ENCODE results near the gene ARHGEF3.
"Not testable (repeated sequence)": the region's sequence is repeated elsewhere in the genome, so short reads cannot be mapped to it uniquely, and the experiment has no call there.

ARHGEF3 gene

DNA sequence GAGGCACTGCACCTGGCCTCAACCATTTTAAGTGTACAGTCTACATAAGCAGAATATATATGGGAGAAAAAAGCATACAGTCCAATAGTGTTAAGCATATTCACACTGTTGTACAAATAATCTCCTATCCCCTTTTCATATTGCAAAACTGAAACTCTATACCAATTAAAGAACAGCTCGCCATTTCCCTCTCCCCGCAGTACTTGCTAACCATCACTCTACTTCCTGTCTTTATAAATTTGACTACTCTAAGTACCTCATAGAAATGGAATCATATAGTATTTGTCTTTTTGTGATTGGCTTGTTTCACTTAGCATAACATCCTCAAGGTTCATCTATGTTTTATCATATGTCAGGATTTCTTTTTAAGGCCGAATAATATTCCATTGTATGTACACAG is 97.0 kb downstream of the ARHGEF3 start:
- no peak for ATAC-seq
- no peaks in the 10 kb centered on the region for H3K9me3 Mint-ChIP-seq
- H3K27ac Mint-ChIP-seq = peak overlapping the region; percentile 0
- H3K4me3 Mint-ChIP-seq = no peak overlapping the region
- no peaks in the 10 kb centered on the region for H3K36me3 Mint-ChIP-seq
- H3K27me3 Mint-ChIP-seq = no peaks in the 10 kb centered on the region
- peaks cover 10% of the 10 kb centered on the region for H3K4me1 Mint-ChIP-seq

DNA sequence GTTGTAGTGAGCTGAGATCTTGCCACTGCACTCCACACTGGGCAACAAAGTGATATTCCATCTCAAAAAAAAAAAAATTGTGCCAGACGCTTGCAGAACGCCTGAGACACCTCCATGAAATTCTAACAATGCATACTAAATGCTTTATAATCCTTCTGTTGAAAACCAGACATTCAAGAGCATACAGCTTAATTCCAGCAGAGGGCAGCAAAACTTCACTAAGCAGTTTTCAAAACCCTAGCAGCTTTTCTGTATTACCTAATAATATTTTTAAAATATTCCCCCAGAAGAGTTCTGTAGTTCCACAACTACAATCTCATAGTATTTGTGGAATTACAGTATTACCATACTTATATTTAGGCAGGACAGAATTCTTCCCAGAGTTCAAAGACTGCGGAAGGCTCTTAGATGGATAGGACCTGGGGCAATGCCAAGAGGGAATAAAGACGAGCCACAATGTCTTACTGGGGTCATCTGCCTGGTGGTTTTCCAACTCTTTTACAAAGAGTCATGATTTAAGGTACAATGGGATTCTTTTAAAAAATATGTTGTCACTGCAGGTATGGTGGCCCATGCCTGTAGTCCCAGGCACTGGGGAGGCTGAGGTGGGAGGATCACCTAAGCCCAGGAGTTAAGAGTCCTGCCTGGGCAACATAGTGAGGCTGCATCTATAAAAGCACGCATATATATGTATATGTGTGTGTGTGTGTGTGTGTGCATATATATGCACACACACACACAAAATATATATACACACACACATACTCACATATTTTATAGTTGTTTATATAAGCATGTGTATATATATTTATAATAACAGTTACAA is 99.0 kb downstream of the ARHGEF3 start:
- ATAC-seq = no peak
- peaks cover 10% of the 10 kb centered on the region for H3K4me1 Mint-ChIP-seq
- no peaks in the 10 kb centered on the region for H3K36me3 Mint-ChIP-seq

DNA sequence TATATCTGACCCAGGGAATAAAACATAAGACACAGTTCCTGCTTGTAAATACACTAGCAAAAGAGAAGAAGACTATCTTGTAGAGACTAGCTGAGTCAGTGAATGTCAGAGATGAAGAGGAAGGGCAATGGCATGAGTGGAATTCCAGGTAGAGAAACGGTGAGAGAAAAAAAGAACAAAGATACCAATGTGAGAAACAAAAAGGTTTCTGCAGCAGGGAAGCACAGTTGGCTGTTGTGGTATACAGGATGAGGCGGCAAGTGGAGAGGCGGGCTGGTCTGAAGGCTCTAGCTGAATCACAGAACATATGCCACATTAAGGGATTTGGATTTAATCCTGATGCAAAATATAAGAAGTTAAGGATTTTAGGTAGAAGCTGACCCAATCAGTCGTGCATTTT is 101.6 kb downstream of the ARHGEF3 start:
- H3K27ac Mint-ChIP-seq = no peak overlapping the region
- H3K4me1 Mint-ChIP-seq = peaks cover 8% of the 10 kb centered on the region
- no peaks in the 10 kb centered on the region for H3K36me3 Mint-ChIP-seq
- H3K27me3 Mint-ChIP-seq = no peaks in the 10 kb centered on the region
- no peaks in the 10 kb centered on the region for H3K9me3 Mint-ChIP-seq
- H3K4me3 Mint-ChIP-seq = no peak overlapping the region
- ATAC-seq = no peak

More for the DNA sequence above, 99.0 kb downstream of the ARHGEF3 start:
- no peaks in the 10 kb centered on the region for H3K9me3 Mint-ChIP-seq
- no peak overlapping the region for H3K27ac Mint-ChIP-seq
- no peak overlapping the region for H3K4me3 Mint-ChIP-seq
- no peaks in the 10 kb centered on the region for H3K27me3 Mint-ChIP-seq

DNA sequence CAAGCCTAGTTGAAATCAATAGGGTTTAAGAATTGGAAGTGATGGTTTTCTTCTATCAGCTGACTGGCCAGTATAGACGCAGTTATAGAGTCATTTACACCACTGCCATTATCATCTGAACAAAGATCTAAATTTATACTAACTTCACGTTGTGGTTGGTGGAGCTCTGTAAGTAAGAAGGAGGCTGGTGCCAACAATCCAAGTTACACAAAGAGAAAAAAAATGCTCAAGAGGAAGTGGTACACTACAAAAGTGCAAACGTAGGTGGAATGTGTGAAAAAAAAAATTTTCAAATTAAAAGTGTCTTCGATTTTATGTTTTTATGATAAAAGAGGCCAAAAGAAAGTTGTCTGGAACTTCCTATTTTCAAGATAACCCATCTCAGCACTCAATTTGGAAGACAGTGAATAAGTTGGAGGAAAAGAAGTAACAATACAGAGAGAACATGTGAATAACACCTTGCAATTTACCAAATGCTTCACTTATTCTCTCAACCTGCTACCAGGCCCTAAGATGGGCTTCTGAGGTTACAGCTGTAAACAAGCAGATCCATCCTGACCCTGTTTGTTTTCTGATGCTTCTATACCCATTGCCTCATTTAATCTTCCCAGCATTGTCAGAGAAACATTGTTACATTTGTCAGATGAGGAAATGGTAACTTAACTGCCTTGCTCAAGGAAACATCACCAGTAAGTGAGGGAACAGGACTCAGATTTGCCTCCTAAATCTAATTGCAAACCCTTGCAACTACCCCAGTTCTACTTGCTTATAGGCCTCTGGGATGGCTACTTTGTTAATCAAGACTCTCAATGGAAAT is 106.7 kb downstream of the ARHGEF3 start:
- Mint-ChIP-seq H3K4me1 (peaks cover 16% of the 10 kb centered on the region), H3K27ac (no peak overlapping the region), H3K36me3 (no peaks in the 10 kb centered on the region), H3K27me3 (no peaks in the 10 kb centered on the region), H3K9me3 (no peaks in the 10 kb centered on the region), H3K4me3 (no peak overlapping the region)
- no peak for ATAC-seq

DNA sequence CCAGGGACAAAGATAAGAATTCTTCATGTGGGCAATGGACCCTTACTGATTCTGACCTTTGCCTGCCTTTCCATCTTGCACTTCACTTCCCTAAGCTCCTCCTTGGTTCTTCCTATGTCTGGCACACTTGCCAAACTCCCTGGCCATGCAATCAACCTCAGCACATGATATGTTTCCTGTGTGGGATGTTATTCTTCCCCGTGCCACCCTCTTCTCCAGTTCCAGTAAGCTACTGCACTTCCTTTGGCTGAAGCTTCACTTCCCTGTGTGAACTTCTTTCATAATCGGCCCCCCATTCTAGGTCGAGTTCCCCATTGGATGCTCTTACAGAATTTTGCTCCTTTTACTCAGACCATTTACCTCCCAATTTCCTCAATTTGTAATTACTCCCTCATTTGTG is 108.0 kb downstream of the ARHGEF3 start:
- no peak overlapping the region for H3K4me3 Mint-ChIP-seq
- H3K9me3 Mint-ChIP-seq = no peaks in the 10 kb centered on the region
- peaks cover 17% of the 10 kb centered on the region for H3K4me1 Mint-ChIP-seq
- H3K27me3 Mint-ChIP-seq = no peaks in the 10 kb centered on the region
- no peak overlapping the region for H3K27ac Mint-ChIP-seq
- H3K36me3 Mint-ChIP-seq = no peaks in the 10 kb centered on the region
- ATAC-seq = no peak

DNA sequence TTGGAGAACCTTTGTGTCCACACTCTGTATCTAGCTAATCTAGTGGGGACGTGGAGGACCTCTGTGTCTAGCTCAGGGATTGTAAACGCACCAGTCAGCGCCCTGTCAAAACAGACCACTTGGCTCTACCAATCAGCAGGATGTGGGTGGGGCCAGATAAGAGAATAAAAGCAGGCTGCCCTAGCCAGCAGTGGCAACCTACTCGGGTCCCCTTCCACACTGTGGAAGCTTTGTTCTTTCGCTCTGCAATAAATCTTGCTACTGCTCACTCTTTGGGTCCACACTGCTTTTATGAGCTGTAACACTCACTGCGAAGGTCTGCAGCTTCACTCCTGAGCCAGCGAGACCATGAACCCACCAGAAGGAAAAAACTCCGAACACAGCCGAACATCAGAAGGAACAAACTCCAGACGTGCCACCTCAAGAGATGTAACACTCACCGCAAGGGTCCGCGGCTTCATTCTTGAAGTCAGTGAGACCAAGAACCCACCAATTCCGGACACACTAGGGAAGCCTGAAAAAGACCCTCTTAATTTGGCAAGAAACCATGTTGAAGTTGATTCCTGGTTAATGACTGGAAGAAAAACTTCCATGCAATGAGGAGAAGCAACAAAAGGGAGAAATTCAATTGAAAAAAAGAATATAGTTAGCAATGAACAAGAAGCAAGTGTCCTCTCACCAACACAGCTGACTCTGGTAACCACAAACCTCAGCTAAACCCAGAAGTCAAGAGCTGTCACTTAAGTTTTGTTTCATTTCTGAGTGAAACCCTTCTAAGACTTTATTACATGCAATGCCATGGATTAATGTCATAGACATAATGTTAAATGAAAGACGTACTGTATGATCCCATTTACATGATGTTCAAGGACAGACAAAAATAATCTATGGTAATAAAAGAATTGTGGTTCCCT is 109.0 kb downstream of the ARHGEF3 start:
- ATAC-seq, H3K27me3 Mint-ChIP-seq, H3K4me3 Mint-ChIP-seq, H3K27ac Mint-ChIP-seq, H3K9me3 Mint-ChIP-seq, H3K36me3 Mint-ChIP-seq: not testable (repeated sequence)
- H3K4me1 Mint-ChIP-seq = peaks cover 27% of the 10 kb centered on the region

DNA sequence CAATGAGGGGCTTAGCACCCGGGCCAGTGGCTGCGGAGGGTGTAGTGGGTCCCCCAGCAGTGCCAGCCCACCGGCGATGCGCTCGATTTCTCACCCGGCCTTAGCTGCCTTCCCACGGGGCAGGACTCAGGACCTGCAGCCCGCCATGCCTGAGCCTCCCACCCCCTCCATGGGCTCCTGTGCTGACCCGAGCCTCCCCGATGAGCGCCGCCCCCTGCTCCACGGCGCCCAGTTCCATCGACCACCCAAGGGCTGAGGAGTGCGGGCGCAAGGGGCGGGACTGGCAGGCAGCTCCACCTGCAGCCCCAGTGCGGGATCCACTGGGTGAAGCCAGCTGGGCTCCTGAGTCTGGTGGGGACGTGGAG is 109.8 kb downstream of the ARHGEF3 start:
- H3K4me3 Mint-ChIP-seq, H3K9me3 Mint-ChIP-seq, H3K36me3 Mint-ChIP-seq, H3K27me3 Mint-ChIP-seq, ATAC-seq, H3K27ac Mint-ChIP-seq: not testable (repeated sequence)
- H3K4me1 Mint-ChIP-seq = peaks cover 28% of the 10 kb centered on the region

DNA sequence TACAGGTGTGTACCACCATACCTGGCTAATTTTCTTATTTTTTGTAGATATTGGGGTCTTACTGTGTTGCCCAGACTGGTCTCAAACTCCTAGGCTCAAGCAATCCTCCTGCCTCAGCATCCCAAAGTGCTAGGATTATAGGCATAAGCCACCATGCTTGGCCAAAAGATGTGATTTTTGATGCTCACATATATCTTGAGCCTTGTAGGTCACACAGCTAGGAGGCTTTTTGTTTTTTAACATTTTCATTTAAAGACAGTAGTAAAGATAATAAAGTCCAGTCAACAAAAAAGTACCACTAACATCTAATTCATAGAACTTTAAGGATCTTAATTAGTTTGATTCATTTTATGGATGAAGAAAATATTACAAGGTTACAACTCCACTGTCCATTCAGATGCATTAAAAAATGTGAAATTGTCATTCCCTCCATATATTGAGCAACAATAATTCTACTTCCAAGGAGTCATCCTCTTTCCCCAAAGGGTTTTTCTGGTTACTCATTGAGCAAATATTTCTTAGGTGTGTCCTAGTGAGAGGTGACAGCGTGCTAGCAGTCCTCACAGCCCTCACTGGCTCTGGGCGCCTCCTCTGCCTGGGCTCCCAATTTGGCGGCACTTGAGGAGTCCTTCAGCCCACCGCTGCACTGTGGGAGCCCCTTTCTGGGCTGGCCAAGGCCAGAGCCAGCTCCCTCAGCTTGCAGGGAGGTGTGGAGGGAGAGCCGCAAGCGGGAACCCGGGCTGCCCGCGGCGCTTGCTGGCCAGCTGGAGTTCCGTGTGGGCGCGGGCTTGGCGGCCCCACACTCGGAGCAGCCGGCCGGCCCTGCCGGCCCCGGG is 110.4 kb downstream of the ARHGEF3 start:
- no peak overlapping the region for H3K27ac Mint-ChIP-seq
- no peak overlapping the region for H3K4me3 Mint-ChIP-seq
- H3K27me3 Mint-ChIP-seq = no peaks in the 10 kb centered on the region
- no peaks in the 10 kb centered on the region for H3K36me3 Mint-ChIP-seq
- no peak for ATAC-seq
- H3K4me1 Mint-ChIP-seq = peaks cover 28% of the 10 kb centered on the region
- no peaks in the 10 kb centered on the region for H3K9me3 Mint-ChIP-seq

DNA sequence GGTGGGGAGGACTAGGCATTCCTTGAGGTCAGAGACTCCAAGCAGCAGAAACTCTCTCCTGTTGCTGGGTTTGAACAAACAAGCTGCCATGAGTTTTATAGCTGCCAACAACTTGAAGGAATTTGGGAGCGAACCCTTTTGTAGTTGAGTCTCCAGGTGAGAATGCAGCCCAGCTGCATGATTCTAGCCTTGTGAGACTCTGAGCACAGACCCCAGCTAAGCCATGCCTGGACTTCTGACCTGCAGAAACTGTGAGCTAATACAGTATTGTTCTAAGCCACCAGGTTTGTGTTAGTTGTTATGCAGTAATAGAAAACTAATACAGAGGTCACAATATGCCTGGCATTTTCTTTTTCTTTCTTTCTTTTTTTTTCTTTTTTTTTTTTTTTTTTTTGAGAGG is 112.4 kb downstream of the ARHGEF3 start:
- no peaks in the 10 kb centered on the region for H3K9me3 Mint-ChIP-seq
- ATAC-seq = no peak
- H3K27me3 Mint-ChIP-seq = no peaks in the 10 kb centered on the region
- no peaks in the 10 kb centered on the region for H3K36me3 Mint-ChIP-seq
- no peak overlapping the region for H3K4me3 Mint-ChIP-seq
- H3K4me1 Mint-ChIP-seq = peaks cover 28% of the 10 kb centered on the region
- H3K27ac Mint-ChIP-seq = no peak overlapping the region

DNA sequence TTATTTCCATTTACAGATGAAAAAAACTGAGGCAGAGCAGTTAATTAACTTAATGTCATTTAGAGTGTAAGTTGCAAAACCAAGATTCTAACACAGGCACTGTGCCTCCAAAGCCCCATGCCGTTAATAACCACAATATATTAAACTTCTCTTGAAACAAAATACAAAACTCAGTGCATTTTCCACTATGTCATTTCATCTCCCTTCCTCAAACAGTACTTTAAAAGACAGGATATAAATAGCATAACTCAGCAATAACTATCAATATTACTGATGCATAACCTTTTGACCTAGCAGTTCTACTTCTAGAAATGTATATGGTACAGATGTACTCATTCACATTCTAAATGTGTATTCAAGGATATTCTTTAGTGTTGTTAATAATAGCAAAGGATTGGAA is 113.6 kb downstream of the ARHGEF3 start:
- H3K36me3 Mint-ChIP-seq = no peaks in the 10 kb centered on the region

DNA sequence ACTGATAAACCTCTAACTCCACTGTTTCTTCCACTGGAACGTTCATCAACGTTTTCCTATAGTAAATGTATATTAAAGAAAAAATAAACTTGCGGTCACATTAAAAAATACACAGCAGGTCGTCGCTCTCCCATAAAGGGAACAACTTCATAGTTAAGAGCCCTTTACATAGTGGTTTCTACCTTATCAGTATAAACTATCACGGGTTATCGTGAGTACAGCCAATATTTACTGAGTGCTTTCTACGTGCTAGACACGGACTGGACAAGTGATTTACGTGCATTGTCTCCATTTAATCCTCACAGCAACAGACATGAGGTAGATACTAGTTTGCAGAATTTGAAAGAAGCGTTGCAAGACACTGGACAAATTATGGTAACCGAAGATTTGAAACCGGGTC is 117.7 kb downstream of the ARHGEF3 start:
- H3K9me3 Mint-ChIP-seq = no peaks in the 10 kb centered on the region
- H3K27me3 Mint-ChIP-seq = no peaks in the 10 kb centered on the region
- H3K4me3 Mint-ChIP-seq = peak overlapping the region; percentile 98
- no peak for ATAC-seq
- peaks cover 13% of the 10 kb centered on the region for H3K36me3 Mint-ChIP-seq
- H3K4me1 Mint-ChIP-seq = peaks cover 37% of the 10 kb centered on the region
- peak overlapping the region; percentile 93 for H3K27ac Mint-ChIP-seq

More for the DNA sequence above, 113.6 kb downstream of the ARHGEF3 start:
- peak overlapping the region; percentile 58 for H3K27ac Mint-ChIP-seq
- no peaks in the 10 kb centered on the region for H3K27me3 Mint-ChIP-seq
- no peak overlapping the region for H3K4me3 Mint-ChIP-seq
- ATAC-seq = peak; percentile 74
- no peaks in the 10 kb centered on the region for H3K9me3 Mint-ChIP-seq
- peaks cover 19% of the 10 kb centered on the region for H3K4me1 Mint-ChIP-seq

DNA sequence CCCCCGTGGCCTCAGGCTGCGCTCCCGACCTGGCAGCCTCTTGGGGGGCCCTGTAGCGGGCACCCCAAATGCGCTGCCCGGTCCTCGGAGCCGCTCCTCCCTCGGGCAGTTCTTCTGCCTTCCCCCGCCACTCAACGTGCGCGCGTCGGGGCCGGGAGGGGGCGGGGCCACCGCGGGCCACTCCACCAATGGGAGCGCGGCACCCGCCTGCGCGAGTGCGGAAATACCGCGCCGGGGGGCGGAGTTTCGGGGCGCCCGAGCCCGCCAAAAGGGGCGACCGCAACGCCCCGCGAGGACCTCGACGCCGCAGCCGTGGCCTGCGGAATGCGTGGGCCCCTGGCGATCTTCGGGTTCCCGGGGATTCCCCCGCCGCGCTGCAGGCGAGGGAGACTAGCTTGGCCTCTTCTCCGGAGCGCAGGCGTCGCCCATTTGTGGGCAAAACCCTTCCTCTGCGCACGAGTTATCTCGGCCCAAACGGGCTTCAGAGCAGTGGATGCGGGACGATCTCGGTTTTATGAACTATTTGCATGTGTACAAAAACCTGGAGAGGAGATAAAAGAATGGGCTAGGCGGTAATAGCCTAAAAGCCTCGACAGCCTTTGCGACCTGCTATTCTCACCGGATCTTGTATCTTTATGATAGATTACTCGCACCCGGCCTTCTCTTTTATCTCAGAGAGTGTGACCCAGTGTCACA is 118.5 kb downstream of the ARHGEF3 start, which contains the start of gene TASOR:
Gene TASOR, minus strand, starts transcription at position 144 of the 696 bp plus-strand sequence. CDS start 259 bp downstream, outside the sequence.
- peak; percentile 95 for ATAC-seq
- H3K4me1 Mint-ChIP-seq = peaks cover 39% of the 10 kb centered on the region
- H3K27me3 Mint-ChIP-seq = no peaks in the 10 kb centered on the region
- peak within 1 kb of the TSS; percentile 93 for H3K27ac Mint-ChIP-seq
- peak within 1 kb of the TSS; percentile 98 for H3K4me3 Mint-ChIP-seq
- H3K36me3 Mint-ChIP-seq = peaks cover 19% of the 10 kb centered on the region
- no peaks in the 10 kb centered on the region for H3K9me3 Mint-ChIP-seq

DNA sequence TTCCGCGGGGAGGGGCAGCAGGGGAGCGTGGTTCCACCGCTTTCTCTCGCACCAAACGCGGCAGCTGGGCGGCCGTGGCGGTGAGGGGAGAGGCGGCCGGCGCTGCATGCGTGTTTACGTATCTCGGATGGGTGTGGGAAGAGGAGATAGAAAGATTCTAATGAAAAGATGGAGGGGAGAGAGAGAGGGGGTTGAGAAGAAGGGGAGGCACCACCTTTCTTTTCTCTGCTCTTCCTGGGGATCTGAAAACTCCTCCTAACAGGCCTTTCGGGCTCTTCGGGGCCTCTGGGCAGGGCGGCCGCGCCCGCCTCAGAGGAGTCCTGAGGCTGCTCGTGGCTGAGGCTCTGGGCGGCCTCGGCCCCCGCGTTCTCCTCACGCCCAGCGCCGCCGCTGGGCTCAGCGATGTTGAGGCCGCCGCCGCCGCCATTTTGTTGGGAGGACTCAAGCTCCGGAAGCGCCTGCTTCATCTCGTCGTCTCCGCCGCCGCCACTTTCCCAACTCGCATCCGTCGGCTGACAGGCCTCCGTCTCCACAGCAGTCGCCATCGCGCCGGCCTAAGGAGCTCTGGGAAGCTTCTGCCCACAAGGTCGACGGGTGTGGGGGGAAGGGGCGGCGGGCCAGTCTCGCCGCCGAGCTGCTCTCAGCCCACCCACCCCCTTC is 119.2 kb downstream of the ARHGEF3 start:
- Mint-ChIP-seq H3K4me3 (peak overlapping the region; percentile 98), H3K27ac (peak overlapping the region; percentile 93), H3K9me3 (no peaks in the 10 kb centered on the region), H3K27me3 (no peaks in the 10 kb centered on the region), H3K36me3 (peaks cover 24% of the 10 kb centered on the region), H3K4me1 (peaks cover 39% of the 10 kb centered on the region)
- peak; percentile 90 for ATAC-seq
